Brain microvascular endothelial cell (primary cell): ENCODE results near the gene NHSL2.

Experiments
- DNase-seq: peaks from one replicate; pipeline ENCODE4 v3.0.0-alpha.2; 2020
- H3K27ac ChIP-seq: fragments of 250-450 bp; sonication (Bioruptor Pico); 2 replicates; pipeline ENCODE4 v1.5.1; 2020; ENCODE audit warnings: mild to moderate bottlenecking, moderate library complexity
- H3K27me3 ChIP-seq: fragments of 250-450 bp; sonication (Bioruptor Pico); replicated peaks from 2 replicates; pipeline ENCODE4 v1.5.1; 2020; ENCODE audit warnings: mild to moderate bottlenecking
- H3K36me3 ChIP-seq: fragments of 250-450 bp; sonication (Bioruptor Pico); replicated peaks from 2 replicates; pipeline ENCODE4 v1.5.1; 2020; ENCODE audit warnings: mild to moderate bottlenecking
- H3K4me3 ChIP-seq: 2 replicates; pipeline ENCODE4 v1.5.1; 2011; ENCODE audit warnings: low read depth, mild to moderate bottlenecking, control low read depth, low read length, moderate library complexity
- CTCF ChIP-seq: IDR thresholded peaks from 2 replicates; pipeline ENCODE4 v1.5.1; 2011; ENCODE audit warnings: low read depth, mild to moderate bottlenecking, moderate library complexity, low read length, control low read depth, inconsistent platforms; ENCODE audit errors: missing control alignments
- in situ Hi-C: cut with HindIII; loops from 2 replicates; pipeline ENCODE4 v1.10.0; 2017; ENCODE audit warnings: low sequenced_read_pairs, low pct_ligation_motif_present

The NHSL2 gene

DNA sequence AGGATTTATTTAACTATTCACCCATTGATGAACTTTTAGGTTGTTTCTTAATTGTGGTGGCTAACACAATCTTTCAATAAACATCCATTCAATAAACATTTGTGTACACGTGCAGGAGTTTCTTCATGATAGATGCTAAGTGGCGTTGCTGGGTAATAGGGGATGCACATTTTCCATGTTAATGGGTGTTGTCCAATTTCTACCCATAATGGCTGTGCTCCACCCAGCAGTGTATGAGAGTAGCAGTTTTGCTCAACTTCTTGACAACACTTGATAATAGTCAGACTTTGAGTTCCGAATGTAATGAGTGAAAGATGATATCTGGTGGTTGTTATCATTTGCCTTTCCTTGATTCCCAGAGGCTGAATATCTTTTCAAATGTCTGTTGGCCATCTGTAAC is 104.7 kb downstream of the NHSL2 start:
- in situ Hi-C loops: loop anchor here (10.0 kb wide), 1 partner anchor 109 kb away; no protein-coding TSS in a partner anchor
- Histone ChIP-seq H3K27me3 (peaks cover 5% of the 10 kb centered on the region), H3K36me3 (no peaks in the 10 kb centered on the region), H3K27ac (no peak overlapping the region), H3K4me3 (no peak overlapping the region)
- no peak for TF ChIP-seq CTCF
- no peak for DNase-seq

GRCh38 chrX:72016881-72017783 is 106.5 kb downstream of the NHSL2 start:
- TF ChIP-seq CTCF: no peak
- no peak for DNase-seq
- Histone ChIP-seq H3K27me3 (peaks cover 6% of the 10 kb centered on the region), H3K27ac (no peak overlapping the region), H3K4me3 (no peak overlapping the region), H3K36me3 (no peaks in the 10 kb centered on the region)
- in situ Hi-C loops: loop anchor here (10.0 kb wide), 1 partner anchor 108 kb away; no protein-coding TSS in a partner anchor

GRCh38 chrX:72018277-72019112 is 107.8 kb downstream of the NHSL2 start:
- peak; percentile 81 for DNase-seq
- TF ChIP-seq CTCF: peak; percentile 13
- in situ Hi-C loops: loop anchor here (10.0 kb wide), 1 partner anchor 106 kb away; no protein-coding TSS in a partner anchor
- Histone ChIP-seq H3K27me3 (peaks cover 6% of the 10 kb centered on the region), H3K4me3 (no peak overlapping the region), H3K36me3 (no peaks in the 10 kb centered on the region), H3K27ac (no peak overlapping the region)

- H3K27me3 ChIP-seq: peaks cover 6% of the 10 kb centered on the region
- in situ Hi-C loops: loop anchor here (10.0 kb wide), 1 partner anchor 105 kb away; no protein-coding TSS in a partner anchor
- DNase-seq: no peak
- TF ChIP-seq CTCF: no peak
- H3K36me3 ChIP-seq: no peaks in the 10 kb centered on the region
- no peak overlapping the region for H3K27ac ChIP-seq
- H3K4me3 ChIP-seq: no peak overlapping the region
Observed at GRCh38 chrX:72019487-72019886, 108.8 kb downstream of the NHSL2 start.

DNA sequence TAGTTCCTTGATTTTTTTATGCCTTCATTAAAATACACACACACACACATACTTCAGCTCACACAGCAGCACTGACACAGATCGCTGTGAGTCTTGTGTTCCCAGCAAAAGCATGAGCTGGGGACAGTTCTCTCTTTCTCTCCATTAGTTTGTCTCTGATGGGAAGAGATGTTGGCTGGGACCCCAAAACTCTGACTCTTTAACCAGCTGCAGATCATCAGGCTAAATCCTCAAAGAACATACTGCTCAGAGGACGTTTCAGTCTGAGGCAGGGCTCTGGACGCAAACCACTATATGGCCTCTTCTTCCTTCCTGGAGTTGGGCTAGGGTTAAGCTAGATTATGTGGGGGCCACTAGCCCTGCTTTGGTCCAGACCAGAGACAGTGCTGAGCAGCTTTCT is 109.6 kb downstream of the NHSL2 start:
- DNase-seq: no peak
- no peak for TF ChIP-seq CTCF
- peaks cover 4% of the 10 kb centered on the region for H3K27me3 ChIP-seq
- in situ Hi-C loops: no loop called here
- no peak overlapping the region for H3K27ac ChIP-seq
- H3K36me3 ChIP-seq: no peaks in the 10 kb centered on the region
- H3K4me3 ChIP-seq: no peak overlapping the region
